HepG2 (cell line): Measurements from ENCODE around the gene SLC35G2. TPM values are rescaled to one million over a fixed set of nuclear protein-coding genes. Genes with fewer than 3 reads are reported as not detected.
A peak's percentile ranks its signal among the peaks of the same experiment; 100 is the strongest.

Source experiments
- ATF2 ChIP-seq: sonication (generic); formaldehyde crosslinking; IDR thresholded peaks from 2 replicates; pipeline ENCODE4 v1.4.0; 2020; ENCODE audit warnings: missing genetic modification reagents
- BCL3 ChIP-seq: sonication (generic); formaldehyde crosslinking; IDR thresholded peaks from 2 replicates; pipeline ENCODE4 v1.5.1; 2020; ENCODE audit warnings: mild to moderate bottlenecking, missing genetic modification reagents, moderate library complexity
- GMEB2 ChIP-seq: IDR thresholded peaks from 2 replicates; pipeline ENCODE4 v1.6.1; 2016; ENCODE audit warnings: missing biosample characterization, missing genetic modification reagents, low read depth
- JUND ChIP-seq: sonication (generic); formaldehyde crosslinking; IDR thresholded peaks from 2 replicates; pipeline ENCODE4 v1.8.0; 2022; ENCODE audit warnings: mild to moderate bottlenecking, missing genetic modification reagents
- MTA1 ChIP-seq: sonication (generic); formaldehyde crosslinking; IDR thresholded peaks from 2 replicates; pipeline ENCODE4 v1.4.0; 2020; ENCODE audit warnings: missing genetic modification reagents, mild to moderate bottlenecking, borderline replicate concordance
- NCOA5 ChIP-seq: sonication (generic); formaldehyde crosslinking; IDR thresholded peaks from 2 replicates; pipeline ENCODE4 v1.4.0; 2020; ENCODE audit warnings: missing genetic modification reagents
- NFIB ChIP-seq: sonication (generic); formaldehyde crosslinking; IDR thresholded peaks from 2 replicates; pipeline ENCODE4 v1.9.0; 2021; ENCODE audit warnings: missing genetic modification reagents, mild to moderate bottlenecking, borderline replicate concordance
- RARG ChIP-seq: sonication (generic); formaldehyde crosslinking; IDR thresholded peaks from 2 replicates; pipeline ENCODE4 v1.4.0; 2020; ENCODE audit warnings: low read depth, mild to moderate bottlenecking, missing genetic modification reagents
- REL ChIP-seq: sonication (generic); formaldehyde crosslinking; conservative IDR thresholded peaks from 2 replicates; pipeline ENCODE4 v1.8.0; 2022; ENCODE audit warnings: mild to moderate bottlenecking, missing genetic modification reagents, moderate library complexity
- TAF1 ChIP-seq: sonication (generic); formaldehyde crosslinking; IDR thresholded peaks from 2 replicates; pipeline ENCODE4 v1.4.0; 2020; ENCODE audit warnings: missing genetic modification reagents
- ZFP1 ChIP-seq: IDR thresholded peaks from 2 replicates; pipeline ENCODE4 v1.6.1; 2016
- ZFP91 ChIP-seq: sonication (generic); formaldehyde crosslinking; IDR thresholded peaks from 2 replicates; pipeline ENCODE4 v1.9.0; 2022; ENCODE audit warnings: missing genetic modification reagents, mild to moderate bottlenecking, borderline replicate concordance
- ZMAT3 ChIP-seq: sonication (generic); formaldehyde crosslinking; conservative IDR thresholded peaks from 2 replicates; pipeline ENCODE4 v1.7.0; 2021; ENCODE audit warnings: missing genetic modification reagents
- ZNF142 ChIP-seq: sonication (generic); formaldehyde crosslinking; IDR thresholded peaks from 2 replicates; pipeline ENCODE4 v1.4.0; 2020; ENCODE audit warnings: missing genetic modification reagents
- ZNF317 ChIP-seq: sonication (generic); formaldehyde crosslinking; IDR thresholded peaks from 2 replicates; pipeline ENCODE4 v1.5.0; 2020; ENCODE audit warnings: mild to moderate bottlenecking, missing genetic modification reagents
- ZNF367 ChIP-seq: sonication (generic); formaldehyde crosslinking; IDR thresholded peaks from 2 replicates; pipeline ENCODE4 v1.4.0; 2020; ENCODE audit warnings: missing genetic modification reagents, borderline replicate concordance
- ZNF558 ChIP-seq: sonication (generic); formaldehyde crosslinking; IDR thresholded peaks from 2 replicates; pipeline ENCODE4 v1.9.0; 2022; ENCODE audit warnings: mild to moderate bottlenecking, missing genetic modification reagents, borderline replicate concordance
- ZNF670 ChIP-seq: sonication (generic); formaldehyde crosslinking; IDR thresholded peaks from 2 replicates; pipeline ENCODE4 v1.8.0; 2022; ENCODE audit warnings: mild to moderate bottlenecking, missing genetic modification reagents, borderline replicate concordance
- polyA plus RNA-seq, 8 experiments: library from polyadenylated mRNA; depleted of rRNA in 3 of 8; stranded (reverse) in 7 of 8; unstranded in 1 of 8; fragments of >200 nt; fragmentation: Illumina TruSeq in 4 of 8; extraction: Trizol in 4 of 8; gene quantifications; 2 replicates each; pipeline versions ENCODE4 v1.2.1 to v1.2.3, GENCODE V29; 2011 to 2016; ENCODE audit warnings: low read depth in 4 of 8, missing spikeins in 1 of 8, mixed read lengths in 1 of 8; ENCODE audit not compliant: insufficient read depth in 1 of 8
- total RNA-seq, 5 experiments: library from RNA; depleted of rRNA; stranded (reverse); fragments of >200 nt; fragmentation: Illumina TruSeq; extraction: Trizol; gene quantifications; 2 replicates each; pipeline ENCODE4 v1.2.3, GENCODE V29; 2016; ENCODE audit warnings: low read depth in 1 of 5

Gene SLC35G2
- total and polyA plus RNA-seq, 2 of the 13 experiments (the other 11 are each of a cell fraction or from before 2014, with no cell fraction given) = 7.6 to 10.3 TPM

- TF ChIP-seq ZFP1 (CRISPR knock-in tag) (no peak; the same call in 1 of the 2 replicates), BCL3 (CRISPR knock-in tag) (no peak), MTA1 (CRISPR knock-in tag) (no peak), ZNF142 (peak; percentile 97), JUND (no peak), ZFP91 (no peak; the same call in 1 of the 2 replicates), REL (CRISPR knock-in tag) (peak; percentile 64; the same call in 1 of the 2 replicates), ZNF317 (CRISPR knock-in tag) (no peak), RARG (CRISPR knock-in tag) (no peak), ATF2 (CRISPR knock-in tag) (no peak), ZNF367 (CRISPR knock-in tag) (no peak), GMEB2 (CRISPR knock-in tag) (no peak), NFIB (no peak), NCOA5 (CRISPR knock-in tag) (no peak), ZNF670 (CRISPR knock-in tag) (peak; percentile 72; the same call in 1 of the 2 replicates), ZNF558 (peak; percentile 12; the same call in 1 of the 2 replicates), ZMAT3 (CRISPR knock-in tag) (no peak), TAF1 (CRISPR knock-in tag) (no peak; the same call in 1 of the 2 replicates)
These were observed at the start of gene SLC35G2 (continued) for GRCh38 chr3:136818769-136819391.
